22Rv1 (cell line): ENCODE measurements around the gene TNN.

Source experiments
- ZFX ChIP-seq: fragments of 450-650 bp; IDR thresholded peaks from 2 replicates; pipeline ENCODE4 v1.6.1; 2017; ENCODE audit warnings: antibody characterized with exemption, borderline replicate concordance
- TF ChIP-seq, protein P1 (sequence below): fragments of 450-650 bp; IDR thresholded peaks from 2 replicates; pipeline ENCODE4 v1.5.1; 2017; ENCODE audit warnings: mild to moderate bottlenecking

DNA sequence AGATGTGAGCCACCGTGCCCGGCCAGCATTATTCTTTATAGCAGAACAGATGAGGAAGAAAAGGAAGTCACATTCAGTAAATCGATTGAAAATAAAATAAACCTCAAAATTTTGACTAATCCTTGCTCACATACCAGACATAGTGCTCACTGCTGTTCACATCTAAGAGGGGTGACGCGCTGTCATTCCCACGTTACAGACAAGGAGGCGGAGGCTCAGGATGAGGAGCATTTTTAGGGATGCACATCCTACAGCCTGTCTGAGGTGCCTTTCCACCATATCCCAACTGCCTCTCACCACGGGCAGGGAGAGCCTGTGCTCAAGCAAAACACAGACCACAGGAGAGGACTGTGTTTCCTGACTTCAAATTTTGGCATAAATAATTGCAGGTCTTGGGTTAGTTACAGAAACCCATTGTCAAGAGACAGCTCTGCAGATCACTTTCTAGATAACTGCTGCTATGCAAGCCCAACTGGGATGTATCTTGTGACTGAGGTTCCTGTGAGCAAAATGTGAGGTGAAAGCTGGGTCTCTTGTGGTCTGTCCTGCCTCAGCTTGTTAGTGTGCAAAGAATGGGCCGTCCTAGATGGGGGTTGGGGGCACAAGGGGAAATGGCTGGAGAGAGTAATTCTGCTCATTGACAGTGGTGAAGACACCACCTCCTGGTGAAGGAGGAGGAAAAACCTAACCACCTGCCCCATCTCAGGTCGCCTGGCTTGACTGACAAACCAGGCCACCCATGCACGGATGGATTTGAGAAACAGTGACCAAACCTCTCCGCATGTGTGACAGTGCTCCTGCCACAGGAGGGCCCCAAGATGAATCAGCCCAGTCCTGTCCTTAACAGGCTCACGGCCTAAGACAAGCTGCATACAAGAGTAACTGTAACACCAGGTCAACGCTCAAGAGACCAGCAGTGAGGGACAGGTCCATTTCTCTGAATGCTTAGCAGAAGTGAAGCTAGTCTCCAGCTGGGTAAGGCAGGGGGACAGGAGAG, 8.2 kb downstream of the TNN start:
- TF ChIP-seq, protein P1, sequence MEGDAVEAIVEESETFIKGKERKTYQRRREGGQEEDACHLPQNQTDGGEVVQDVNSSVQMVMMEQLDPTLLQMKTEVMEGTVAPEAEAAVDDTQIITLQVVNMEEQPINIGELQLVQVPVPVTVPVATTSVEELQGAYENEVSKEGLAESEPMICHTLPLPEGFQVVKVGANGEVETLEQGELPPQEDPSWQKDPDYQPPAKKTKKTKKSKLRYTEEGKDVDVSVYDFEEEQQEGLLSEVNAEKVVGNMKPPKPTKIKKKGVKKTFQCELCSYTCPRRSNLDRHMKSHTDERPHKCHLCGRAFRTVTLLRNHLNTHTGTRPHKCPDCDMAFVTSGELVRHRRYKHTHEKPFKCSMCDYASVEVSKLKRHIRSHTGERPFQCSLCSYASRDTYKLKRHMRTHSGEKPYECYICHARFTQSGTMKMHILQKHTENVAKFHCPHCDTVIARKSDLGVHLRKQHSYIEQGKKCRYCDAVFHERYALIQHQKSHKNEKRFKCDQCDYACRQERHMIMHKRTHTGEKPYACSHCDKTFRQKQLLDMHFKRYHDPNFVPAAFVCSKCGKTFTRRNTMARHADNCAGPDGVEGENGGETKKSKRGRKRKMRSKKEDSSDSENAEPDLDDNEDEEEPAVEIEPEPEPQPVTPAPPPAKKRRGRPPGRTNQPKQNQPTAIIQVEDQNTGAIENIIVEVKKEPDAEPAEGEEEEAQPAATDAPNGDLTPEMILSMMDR: no peak
- TF ChIP-seq ZFX: no peak
